K562 (cell line): ENCODE data around the gene NME4. TPM values are rescaled to one million over a fixed set of nuclear protein-coding genes. Genes with fewer than 3 reads are reported as not detected.

Experiments used
- ATAC-seq: fragments of 200-7000 bp; cut with Tn5 transposase; 3 replicates; pipeline ENCODE4 v1.9.1; 2020; ENCODE audit warnings: moderate library complexity
- BruUV-seq: library from RNA; stranded (reverse); fragments of 400-500 nt; replicated peaks from 2 replicates; lab custom pipeline; 2021; lab: Mats Ljungman, UMichigan
- CTCF ChIA-PET: fragments of 300-600 bp; formaldehyde crosslinking; extraction: SDS; loops from one replicate; lab custom pipeline; 2021; ENCODE audit warnings: low intra/inter-chr PET ratio; lab: Yijun Ruan, JAX
- POLR2A ChIA-PET: fragments of 300-600, 350-650 bp; sonication (Branson Sonifier 250); formaldehyde crosslinking; extraction: SDS; loops from one replicate; lab custom pipeline; 2021; ENCODE audit warnings: antibody characterized with exemption, inconsistent platforms; lab: Yijun Ruan, JAX
- DNase-seq, 4 experiments: peaks; one replicate each; pipeline versions ENCODE4 v3.0.0 to v3.0.0-alpha.2; 2011 to 2018; ENCODE audit warnings: low spot score in 3 of 4, mixed read lengths in 3 of 4; ENCODE audit errors: extremely low read depth in 1 of 4
- FAIRE-seq: peaks from 2 replicates; lab custom pipeline; 2011; peaks lifted over from hg19 to GRCh38; lab: Jason Lieb, UNC
- H2AFZ ChIP-seq: 2 replicates; pipeline ENCODE4 v1.6.0; 2011; ENCODE audit warnings: low read depth, low read length, control low read depth, inconsistent platforms
- H3K27ac ChIP-seq: fragments of 200-600 bp; 3 replicates; pipeline ENCODE4 v1.8.0; 2011; ENCODE audit warnings: low read depth, mild to moderate bottlenecking, control low read depth, inconsistent platforms, low read length, moderate library complexity, mixed read lengths; ENCODE audit errors: extremely low read depth
- H3K27me3 ChIP-seq, 2 experiments: fragments of 300-600 bp in 1 of 2; 2 replicates in 1 of 2; 3 replicates in 1 of 2; pipeline versions ENCODE4 v1.6.0 to v1.8.0; 2011; ENCODE audit warnings: inconsistent platforms in 2 of 2, low read length in 2 of 2, mild to moderate bottlenecking in 1 of 2, mixed read lengths in 1 of 2, moderate library complexity in 1 of 2; ENCODE audit not compliant: control insufficient read depth in 2 of 2, insufficient read depth in 2 of 2
- H3K36me3 ChIP-seq: fragments of 300-600 bp; 3 replicates; pipeline ENCODE4 v1.8.0; 2011; ENCODE audit warnings: mild to moderate bottlenecking, low read length, inconsistent platforms; ENCODE audit not compliant: control insufficient read depth, insufficient read depth
- H3K4me1 ChIP-seq, 2 experiments: fragments of 200-600 bp in 1 of 2; replicated peaks in 1 of 2; 2 replicates in 1 of 2; 3 replicates in 1 of 2; pipeline versions ENCODE4 v1.5.1 to v1.8.0; 2011; ENCODE audit warnings: inconsistent platforms in 2 of 2, low read length in 2 of 2, mild to moderate bottlenecking in 1 of 2, mixed read lengths in 1 of 2, moderate library complexity in 1 of 2; ENCODE audit not compliant: control insufficient read depth in 2 of 2, insufficient read depth in 2 of 2
- H3K4me2 ChIP-seq: 2 replicates; pipeline ENCODE4 v1.6.1; 2011; ENCODE audit warnings: low read length, control low read depth, inconsistent platforms, mixed read lengths; ENCODE audit not compliant: insufficient read depth
- H3K4me3 ChIP-seq: fragments of 200-600 bp; sonication (generic), shearing (Covaris generic); 2 replicates; pipeline ENCODE4 v1.5.1; 2016; ENCODE audit warnings: control low read depth, inconsistent platforms
- H3K79me2 ChIP-seq: fragments of 200-600 bp; 3 replicates; pipeline ENCODE4 v1.8.0; 2011; ENCODE audit warnings: low read length, inconsistent platforms; ENCODE audit not compliant: control insufficient read depth, insufficient read depth
- H3K9ac ChIP-seq, 2 experiments: 2 replicates each; pipeline versions ENCODE4 v1.6.0 to v1.6.1; 2011; ENCODE audit warnings: low read depth in 2 of 2, low read length in 2 of 2, control low read depth in 1 of 2, inconsistent platforms in 1 of 2, mild to moderate bottlenecking in 1 of 2, mixed read lengths in 1 of 2; ENCODE audit not compliant: insufficient read depth in 1 of 2
- H3K9me1 ChIP-seq: one replicate; pipeline ENCODE4 v1.6.0; 2011; ENCODE audit warnings: inconsistent platforms, mild to moderate bottlenecking, low read length, moderate library complexity; ENCODE audit not compliant: control insufficient read depth, insufficient read depth
- H3K9me3 ChIP-seq: replicated peaks from 2 replicates; pipeline ENCODE4 v1.5.1; 2011; ENCODE audit warnings: low read depth, low read length, inconsistent platforms; ENCODE audit not compliant: control insufficient read depth, insufficient read depth
- H4K20me1 ChIP-seq: replicated peaks from 2 replicates; pipeline ENCODE4 v1.6.1; 2011; ENCODE audit warnings: low read length, inconsistent platforms, mixed read lengths; ENCODE audit not compliant: control insufficient read depth, insufficient read depth
- ARID1B ChIP-seq: fragments of 450-650 bp; IDR thresholded peaks from 2 replicates; pipeline ENCODE4 v1.6.1; 2016; ENCODE audit warnings: antibody characterized with exemption, mild to moderate bottlenecking, inconsistent platforms
- C11orf30 ChIP-seq: fragments of 450-650 bp; IDR thresholded peaks from 2 replicates; pipeline ENCODE4 v1.6.1; 2016; ENCODE audit warnings: low read depth, mild to moderate bottlenecking
- HDAC2 ChIP-seq: fragments of 450-650 bp; IDR thresholded peaks from 2 replicates; pipeline ENCODE4 v1.6.1; 2016; ENCODE audit warnings: mild to moderate bottlenecking
- MBD2 ChIP-seq: sonication (generic); IDR thresholded peaks from 2 replicates; pipeline ENCODE4 v1.6.1; 2016; ENCODE audit warnings: low read depth, borderline replicate concordance
- MEF2D ChIP-seq: conservative IDR thresholded peaks from 2 replicates; pipeline ENCODE4 v1.6.1; 2016; ENCODE audit warnings: low read depth, missing genetic modification characterization, missing compliant biosample characterization
- PCBP1 ChIP-seq: fragments of 200-400 bp; formaldehyde crosslinking; IDR thresholded peaks from 2 replicates; pipeline ENCODE4 v1.6.1; 2018; ENCODE audit warnings: mild to moderate bottlenecking, low read depth, low read length; ENCODE audit not compliant: poor library complexity, severe bottlenecking
- POLR2G ChIP-seq: fragments of 200-400 bp; formaldehyde crosslinking; IDR thresholded peaks from 2 replicates; pipeline ENCODE4 v1.6.1; 2017; ENCODE audit warnings: low read depth, mild to moderate bottlenecking, antibody characterized with exemption, low read length, moderate library complexity
- SOX6 ChIP-seq: fragments of 450-650 bp; IDR thresholded peaks from 2 replicates; pipeline ENCODE4 v1.6.1; 2014; ENCODE audit warnings: mild to moderate bottlenecking
- STAG1 ChIP-seq: sonication (generic); formaldehyde crosslinking; IDR thresholded peaks from 2 replicates; pipeline ENCODE4 v1.5.0; 2020; ENCODE audit warnings: missing genetic modification reagents, borderline replicate concordance
- TCF7 ChIP-seq: sonication (generic); IDR thresholded peaks from 2 replicates; pipeline ENCODE4 v1.6.1; 2016; ENCODE audit warnings: antibody characterized with exemption, borderline replicate concordance
- TEAD2 ChIP-seq: fragments of 450-650 bp; IDR thresholded peaks from 2 replicates; pipeline ENCODE4 v1.6.1; 2016; ENCODE audit warnings: missing genetic modification characterization, control low read depth, missing compliant biosample characterization
- ZBTB26 ChIP-seq: fragments of 450-650 bp; formaldehyde crosslinking; IDR thresholded peaks from 2 replicates; pipeline ENCODE4 v1.4.0; 2022; ENCODE audit warnings: missing genetic modification characterization
- ZFP91 ChIP-seq: sonication (generic); formaldehyde crosslinking; IDR thresholded peaks from 2 replicates; pipeline ENCODE4 v1.8.0; 2022; ENCODE audit warnings: mild to moderate bottlenecking, missing genetic modification reagents
- ZNF511 ChIP-seq: sonication (generic); formaldehyde crosslinking; IDR thresholded peaks from 2 replicates; pipeline ENCODE4 v1.8.0; 2022; ENCODE audit warnings: mild to moderate bottlenecking, missing genetic modification reagents
- WGBS: fragments of 100-300 bp; shearing (Covaris generic); methylation state at CpG from one replicate; pipeline ENCODE4 v1.1.6; 2016; ENCODE audit warnings: low coverage, mixed read lengths; ENCODE audit not compliant: insufficient coverage; ENCODE audit errors: missing lambda C conversion rate; 5-methylcytosine and 5-hydroxymethylcytosine counted together
- in situ Hi-C: fragments of 300-500 bp; cut with MboI; formaldehyde crosslinking; loops from 4 replicates; pipeline ENCODE4 v1.15.0; 2018; ENCODE audit warnings: inconsistent platforms, mixed read lengths
- intact Hi-C: fragments of 100-400 bp; cut with micrococcal nuclease; formaldehyde crosslinking; loops from 2 replicates; pipeline ENCODE4 v1.14.2; 2022
- polyA plus RNA-seq, 8 experiments: library from polyadenylated mRNA; depleted of rRNA in 4 of 8; stranded (reverse) in 5 of 8; unstranded in 3 of 8; fragments of >200 nt; fragmentation: Nextera tagmentation in 2 of 8; fragmentation: Illumina TruSeq in 1 of 8; extraction: Ambion mirVana in 2 of 8; extraction: Trizol in 1 of 8; gene quantifications; 2 replicates each; pipeline versions ENCODE4 v1.2.1 to v1.2.3, GENCODE V29; 2011 to 2014; ENCODE audit warnings: inconsistent platforms in 1 of 8, missing spikeins in 1 of 8
- total RNA-seq, 7 experiments: library from RNA; depleted of rRNA in 6 of 7; stranded (reverse); fragments of >200 nt in 6 of 7; fragmentation: Illumina TruSeq in 2 of 7; extraction: Trizol in 2 of 7; gene quantifications; 2 replicates each; pipeline versions ENCODE4 v1.2.1 to v1.2.3, GENCODE V29; 2011 to 2021; ENCODE audit warnings: low replicate concordance in 1 of 7

NME4 gene
- total and polyA plus RNA-seq, 9 of the 15 experiments (the other 6 are each of a cell fraction or from before 2014, with no cell fraction given) = 15.4 to 264 (median 139) TPM

- no peak overlapping the region for H3K27ac ChIP-seq
- CTCF ChIA-PET = interaction anchor here (0.9 kb wide), 1 partner anchor 10 kb away, joined by 3 read pairs; the partner anchor contains the start of gene MRPL28
- BruUV-seq = TSS peak; percentile 62
- TF ChIP-seq POLR2G (peak; percentile 3; the same call in 1 of the 2 replicates), TEAD2 (tag) (no peak), MEF2D (tag) (no peak), SOX6 (no peak), ZNF511 (CRISPR knock-in tag) (no peak), STAG1 (no peak), TCF7 (no peak), C11orf30 (no peak), MBD2 (no peak), ZFP91 (CRISPR knock-in tag) (no peak), ARID1B (no peak), ZBTB26 (no peak), HDAC2 (no peak), PCBP1 (peak; percentile 5)
- no peak for ATAC-seq
- peaks cover 23% of the 10 kb centered on the region; the same call in 2 of the 3 replicates for H3K36me3 ChIP-seq
- intact Hi-C loops = no loop called here
- no peak for FAIRE-seq
- 74% methylated on average over 18 of the region's 27 CpGs for WGBS
- H3K4me1 ChIP-seq = peaks cover 0 to 62% of the 10 kb centered on the region in 2 experiments; a peak in 3 of 5 replicates
- H3K4me3 ChIP-seq = peak overlapping the region; percentile 94; the same call in 1 of the 2 replicates
- peak overlapping the region in 1 of 2 experiments; percentile 81; a peak in 2 of 4 replicates for H3K9ac ChIP-seq
- POLR2A ChIA-PET = interaction anchor here (1.5 kb wide), 1 partner anchor 10 kb away, joined by 8 read pairs; the partner anchor contains the start of gene MRPL28
- no peaks in the 10 kb centered on the region for H4K20me1 ChIP-seq
- no peaks in the 10 kb centered on the region for H3K27me3 ChIP-seq
- no peak overlapping the region for H2AFZ ChIP-seq
- peaks cover 33% of the 10 kb centered on the region for H3K79me2 ChIP-seq
- in situ Hi-C loops = no loop called here
- no peaks in the 10 kb centered on the region for H3K9me3 ChIP-seq
- no peak overlapping the region for H3K4me2 ChIP-seq
- H3K9me1 ChIP-seq = no peaks in the 10 kb centered on the region
- DNase-seq = no peak
These were observed 16.8 kb upstream of the NME4 start for GRCh38 chr16:379961-380761.
